NT2/D1 (cell line): ENCODE data around the gene SLC35E4.

Experiments
- SUZ12 ChIP-seq: IDR thresholded peaks from 2 replicates; pipeline ENCODE4 v1.6.1; 2011; ENCODE audit not compliant: insufficient read length, insufficient read depth; ENCODE audit errors: extremely low read depth
- YY1 ChIP-seq: IDR thresholded peaks from 2 replicates; pipeline ENCODE4 v1.6.1; 2011; ENCODE audit not compliant: insufficient read length, insufficient read depth
- ZNF274 ChIP-seq: IDR thresholded peaks from 2 replicates; pipeline ENCODE4 v1.6.1; 2011; ENCODE audit warnings: mild to moderate bottlenecking, low read depth, low read length

GRCh38 chr22:30598986-30599385 lies 36.6 kb upstream of the SLC35E4 start:
- no peak for TF ChIP-seq YY1
- TF ChIP-seq SUZ12, result no peak
- TF ChIP-seq ZNF274, result no peak
